Muscle layer of colon (tissue), 2 donors: Measurements from ENCODE around the gene FLT1.

Experiments used
- H3K27ac ChIP-seq: one replicate; pipeline ENCODE4 v1.7.0; 2013; ENCODE audit warnings: low read depth, mild to moderate bottlenecking, low read length, moderate library complexity
- H3K27me3 ChIP-seq, 2 donors: one replicate each; pipeline ENCODE4 v1.7.0; 2013; ENCODE audit warnings: low read length in 2 of 2, mild to moderate bottlenecking in 2 of 2; ENCODE audit not compliant: insufficient read depth in 2 of 2, control insufficient read depth in 1 of 2
- H3K36me3 ChIP-seq: one replicate; pipeline ENCODE4 v1.7.0; 2013; ENCODE audit warnings: mild to moderate bottlenecking, low read length; ENCODE audit not compliant: insufficient read depth
- H3K4me1 ChIP-seq: one replicate; pipeline ENCODE4 v1.7.0; 2013; ENCODE audit warnings: mild to moderate bottlenecking, low read length; ENCODE audit not compliant: insufficient read depth
- H3K4me3 ChIP-seq, 2 donors: one replicate each; pipeline ENCODE4 v1.7.0; 2013; ENCODE audit warnings: low read length in 2 of 2, low read depth in 1 of 2, mild to moderate bottlenecking in 1 of 2, moderate library complexity in 1 of 2
- H3K9ac ChIP-seq: one replicate; pipeline ENCODE4 v1.7.0; 2013; ENCODE audit warnings: low read length
- H3K9me3 ChIP-seq: one replicate; pipeline ENCODE4 v1.7.0; 2013; ENCODE audit warnings: mild to moderate bottlenecking, low read length
- donor health status: abdominal sarcoma.
- donor health status: Adenocarcinoma of cecum.

The FLT1 gene

GRCh38 chr13:28373810-28374209 lies 121.1 kb downstream of the FLT1 start:
- Histone ChIP-seq H3K9ac (no peak overlapping the region), H3K27me3 (no peaks in the 10 kb centered on the region), H3K4me1 (peaks cover 6% of the 10 kb centered on the region), H3K36me3 (no peaks in the 10 kb centered on the region), H3K4me3 (no peak overlapping the region), H3K27ac (no peak overlapping the region), H3K9me3 (no peaks in the 10 kb centered on the region)

DNA sequence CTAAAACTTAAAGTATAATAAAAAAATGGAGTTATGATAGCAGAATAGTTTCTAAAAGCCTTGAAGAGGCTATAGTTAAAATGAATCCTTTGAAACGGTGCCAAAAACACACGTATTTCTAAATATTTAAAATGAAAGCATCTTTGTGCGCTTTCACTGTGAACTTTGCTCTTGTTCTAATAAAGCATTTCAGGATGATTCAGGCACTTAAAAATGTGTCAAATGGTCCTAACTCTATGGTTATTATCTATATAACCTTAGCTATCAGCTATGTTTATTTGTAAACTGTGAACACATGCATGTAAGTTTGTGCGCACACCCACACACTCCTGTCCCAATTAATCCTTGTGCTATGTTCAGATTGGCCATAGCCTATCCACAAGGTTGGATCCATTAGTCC lies 124.5 kb downstream of the FLT1 start:
- no peaks in the 10 kb centered on the region for H3K4me1 ChIP-seq
- H3K9me3 ChIP-seq, result no peaks in the 10 kb centered on the region
- H3K27ac ChIP-seq, result no peak overlapping the region

DNA sequence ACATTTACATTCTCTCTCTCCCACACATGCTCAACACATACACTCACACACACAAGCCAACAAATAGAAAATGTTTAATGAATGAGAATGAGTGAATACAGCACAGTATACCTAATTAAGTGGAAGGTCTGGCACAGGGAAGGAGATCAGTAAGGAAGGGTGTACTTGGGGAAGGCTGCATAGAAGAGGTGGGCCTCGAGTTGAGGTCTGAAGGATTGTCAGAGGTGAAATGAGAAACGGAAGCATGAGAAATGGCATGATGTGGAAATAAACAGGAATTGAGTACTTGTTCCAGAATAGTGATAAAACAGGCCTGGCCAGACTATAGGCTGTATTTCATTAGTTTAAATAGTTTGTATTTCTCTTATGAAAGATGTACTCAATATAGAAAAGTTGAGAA lies 136.2 kb downstream of the FLT1 start:
- no peak overlapping the region for H3K9ac ChIP-seq
- no peaks in the 10 kb centered on the region for H3K9me3 ChIP-seq
- H3K27ac ChIP-seq, result no peak overlapping the region

More for the DNA sequence above, 124.5 kb downstream of the FLT1 start:
- Histone ChIP-seq H3K36me3 (no peaks in the 10 kb centered on the region), H3K9ac (no peak overlapping the region), H3K27me3 (no peaks in the 10 kb centered on the region), H3K4me3 (no peak overlapping the region)

GRCh38 chr13:28357911-28358433 lies 137.0 kb downstream of the FLT1 start:
- Histone ChIP-seq H3K36me3 (no peaks in the 10 kb centered on the region), H3K27me3 (no peaks in the 10 kb centered on the region), H3K4me3 (no peak overlapping the region), H3K9ac (no peak overlapping the region), H3K27ac (no peak overlapping the region), H3K4me1 (peaks cover 11% of the 10 kb centered on the region), H3K9me3 (no peaks in the 10 kb centered on the region)

More for the DNA sequence above, 136.2 kb downstream of the FLT1 start:
- H3K36me3 ChIP-seq, result no peaks in the 10 kb centered on the region
- H3K4me1 ChIP-seq, result peaks cover 11% of the 10 kb centered on the region
- H3K27me3 ChIP-seq, result no peaks in the 10 kb centered on the region
- no peak overlapping the region for H3K4me3 ChIP-seq

GRCh38 chr13:28357247-28357825 lies 137.6 kb downstream of the FLT1 start:
- no peaks in the 10 kb centered on the region for H3K27me3 ChIP-seq
- no peak overlapping the region for H3K27ac ChIP-seq

DNA sequence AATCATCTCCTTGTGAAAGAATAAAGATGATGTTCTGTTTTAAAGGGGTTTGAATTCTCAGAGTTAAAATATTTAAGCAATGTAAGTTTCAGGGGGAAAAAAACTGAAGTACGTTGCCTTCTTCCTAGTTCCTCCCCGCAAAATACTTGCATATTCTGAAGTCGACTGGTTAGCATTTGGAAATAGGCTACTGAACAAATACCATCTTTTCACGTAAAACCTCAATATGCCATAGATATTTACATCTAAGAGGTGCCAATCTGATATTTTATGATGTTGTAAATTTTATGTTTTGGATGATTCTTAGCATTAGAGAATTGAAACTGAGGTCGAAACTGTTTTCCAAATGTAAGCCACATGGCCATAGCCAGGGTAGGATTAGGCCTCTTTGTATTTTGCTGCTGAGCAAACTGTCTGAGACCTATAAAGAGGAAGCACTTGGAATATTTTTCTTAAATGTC lies 138.3 kb downstream of the FLT1 start:
- Histone ChIP-seq H3K36me3 (no peaks in the 10 kb centered on the region), H3K27ac (no peak overlapping the region), H3K4me1 (peaks cover 11% of the 10 kb centered on the region), H3K4me3 (no peak overlapping the region), H3K9ac (no peak overlapping the region), H3K27me3 (no peaks in the 10 kb centered on the region), H3K9me3 (no peaks in the 10 kb centered on the region)

More at GRCh38 chr13:28357247-28357825, 137.6 kb downstream of the FLT1 start:
- H3K9me3 ChIP-seq, result no peaks in the 10 kb centered on the region
- H3K4me3 ChIP-seq, result no peak overlapping the region
- no peak overlapping the region for H3K9ac ChIP-seq
- H3K36me3 ChIP-seq, result no peaks in the 10 kb centered on the region
- peaks cover 11% of the 10 kb centered on the region for H3K4me1 ChIP-seq

DNA sequence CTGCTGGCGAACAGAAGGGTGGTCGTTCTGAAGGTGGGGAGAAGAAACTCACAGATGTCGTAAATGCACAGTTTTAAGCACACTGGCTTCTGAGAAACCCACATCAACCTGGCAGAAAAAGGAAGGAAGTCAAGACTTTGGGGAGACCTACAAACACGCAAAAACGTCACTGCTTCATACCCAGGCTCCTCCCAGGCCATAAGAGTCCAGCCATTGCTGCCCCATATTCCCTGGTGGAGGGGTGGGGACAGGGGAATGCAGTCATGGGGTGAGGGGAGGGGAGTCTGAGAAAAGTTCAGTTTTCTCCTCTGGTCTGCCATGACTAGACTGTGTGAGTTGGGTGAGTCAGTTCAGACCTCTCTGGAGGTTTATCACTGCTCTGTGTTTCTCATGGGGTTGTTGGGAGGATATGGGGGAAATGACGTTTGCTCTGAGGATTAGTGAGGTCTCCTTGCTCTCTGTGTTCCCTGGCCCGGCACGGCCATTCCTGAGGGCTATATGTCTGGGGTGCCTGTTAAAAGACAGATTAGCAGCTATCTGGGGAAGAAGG lies 139.0 kb downstream of the FLT1 start:
- H3K27me3 ChIP-seq, result no peaks in the 10 kb centered on the region
- H3K9me3 ChIP-seq, result no peaks in the 10 kb centered on the region
- no peak overlapping the region for H3K9ac ChIP-seq
- no peak overlapping the region for H3K27ac ChIP-seq
- H3K4me1 ChIP-seq, result peaks cover 11% of the 10 kb centered on the region
- no peaks in the 10 kb centered on the region for H3K36me3 ChIP-seq
- no peak overlapping the region for H3K4me3 ChIP-seq

- peaks cover 11% of the 10 kb centered on the region for H3K4me1 ChIP-seq
- H3K9ac ChIP-seq, result no peak overlapping the region
- H3K27ac ChIP-seq, result no peak overlapping the region
- H3K4me3 ChIP-seq, result no peak overlapping the region
- no peaks in the 10 kb centered on the region for H3K9me3 ChIP-seq
- H3K27me3 ChIP-seq, result no peaks in the 10 kb centered on the region
- H3K36me3 ChIP-seq, result no peaks in the 10 kb centered on the region
Observed at GRCh38 chr13:28355046-28355821, 139.7 kb downstream of the FLT1 start.

- Histone ChIP-seq H3K27me3 (no peaks in the 10 kb centered on the region), H3K4me1 (peaks cover 11% of the 10 kb centered on the region), H3K4me3 (no peak overlapping the region), H3K27ac (no peak overlapping the region), H3K9me3 (no peaks in the 10 kb centered on the region), H3K36me3 (no peaks in the 10 kb centered on the region), H3K9ac (no peak overlapping the region)
Observed at GRCh38 chr13:28353679-28354078, 141.2 kb downstream of the FLT1 start.

DNA sequence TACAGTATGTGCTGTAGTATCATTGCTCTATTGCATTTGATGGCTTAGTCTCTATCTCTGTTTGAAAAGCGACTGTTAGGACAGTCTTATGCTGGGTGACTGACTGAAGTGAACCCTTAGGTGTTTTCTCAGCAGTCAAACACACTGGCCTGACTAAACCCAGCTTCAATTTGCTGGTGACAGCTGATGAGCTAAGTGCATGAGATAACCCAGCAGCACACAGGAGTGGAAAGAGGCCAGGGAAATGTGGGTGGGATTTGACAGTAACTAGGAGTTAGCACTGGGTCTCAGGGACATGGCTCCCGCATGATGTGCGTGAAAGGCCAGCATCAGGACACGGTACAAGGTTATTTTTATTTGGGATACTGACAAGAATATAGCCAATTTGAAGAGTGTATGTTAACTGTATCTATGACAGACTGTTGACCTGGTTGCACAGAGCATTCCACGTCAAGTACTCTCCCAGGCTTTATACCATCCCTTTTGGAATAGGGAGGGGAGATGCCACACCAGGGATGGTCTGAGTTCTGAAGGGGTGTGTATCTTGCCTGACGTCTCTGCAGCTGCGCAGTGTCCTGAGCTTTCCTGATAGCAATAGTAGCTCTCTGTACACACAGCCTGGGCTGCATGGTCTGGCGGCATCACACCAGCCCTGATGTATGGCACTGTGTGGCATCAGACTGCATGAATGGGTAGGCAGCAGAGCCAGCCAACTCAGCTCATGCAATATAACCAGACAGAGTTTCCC lies 144.8 kb downstream of the FLT1 start:
- H3K27me3 ChIP-seq, result no peaks in the 10 kb centered on the region
- no peak overlapping the region for H3K4me3 ChIP-seq
- H3K27ac ChIP-seq, result no peak overlapping the region
- H3K4me1 ChIP-seq, result no peaks in the 10 kb centered on the region
- no peak overlapping the region for H3K9ac ChIP-seq
- no peaks in the 10 kb centered on the region for H3K36me3 ChIP-seq
- H3K9me3 ChIP-seq, result no peaks in the 10 kb centered on the region

GRCh38 chr13:28349371-28349770 lies 145.6 kb downstream of the FLT1 start:
- Histone ChIP-seq H3K27me3 (no peaks in the 10 kb centered on the region), H3K4me1 (no peaks in the 10 kb centered on the region), H3K9me3 (no peaks in the 10 kb centered on the region), H3K4me3 (no peak overlapping the region), H3K9ac (no peak overlapping the region), H3K36me3 (no peaks in the 10 kb centered on the region), H3K27ac (no peak overlapping the region)
